Fibroblast of lung (primary cell): ENCODE data around the gene RWDD4. TPM values are rescaled to one million over a fixed set of nuclear protein-coding genes. Genes with fewer than 3 reads are reported as not detected.

Source experiments
- DNase-seq, 2 donors: peaks; one replicate each; pipeline versions ENCODE4 v3.0.0 to v3.0.0-alpha.2; 2010; ENCODE audit warnings: low read depth in 2 of 2
- H2AFZ ChIP-seq: 2 replicates; pipeline ENCODE4 v1.5.1; 2012; ENCODE audit warnings: low read length, control low read depth, inconsistent platforms
- H3K27ac ChIP-seq: 2 replicates; pipeline ENCODE4 v1.5.1; 2011; ENCODE audit warnings: low read length, control low read depth; ENCODE audit not compliant: insufficient read depth
- H3K27me3 ChIP-seq: 2 replicates; pipeline ENCODE4 v1.5.1; 2011; ENCODE audit warnings: mild to moderate bottlenecking, low read length; ENCODE audit not compliant: control insufficient read depth, insufficient read depth
- H3K36me3 ChIP-seq: 2 replicates; pipeline ENCODE4 v1.5.1; 2011; ENCODE audit warnings: low read length; ENCODE audit not compliant: control insufficient read depth, insufficient read depth
- H3K4me1 ChIP-seq: 2 replicates; pipeline ENCODE4 v1.5.1; 2011; ENCODE audit warnings: low read length; ENCODE audit not compliant: control insufficient read depth, insufficient read depth; ENCODE audit errors: extremely low read depth
- H3K4me2 ChIP-seq: 2 replicates; pipeline ENCODE4 v1.5.1; 2011; ENCODE audit warnings: low read length, control low read depth; ENCODE audit not compliant: insufficient read depth; ENCODE audit errors: extremely low read depth
- H3K4me3 ChIP-seq, 4 experiments: fragments of 200-600 bp in 1 of 4; sonication (generic) in 1 of 4; replicated peaks in 1 of 4; 2 replicates each; pipeline ENCODE4 v1.5.1; 2011 to 2016; ENCODE audit warnings: low read length in 4 of 4, low read depth in 3 of 4, mild to moderate bottlenecking in 3 of 4, control low read depth in 2 of 4, inconsistent platforms in 1 of 4, mixed read lengths in 1 of 4; ENCODE audit not compliant: insufficient read depth in 1 of 4; ENCODE audit errors: control extremely low read depth in 1 of 4
- H3K79me2 ChIP-seq: 2 replicates; pipeline ENCODE4 v1.5.1; 2012; ENCODE audit warnings: mild to moderate bottlenecking, low read length, inconsistent platforms; ENCODE audit not compliant: control insufficient read depth, insufficient read depth
- H3K9ac ChIP-seq: 2 replicates; pipeline ENCODE4 v1.5.1; 2011; ENCODE audit warnings: mild to moderate bottlenecking, low read length, control low read depth; ENCODE audit not compliant: insufficient read depth
- H3K9me3 ChIP-seq: 2 replicates; pipeline ENCODE4 v1.5.1; 2012; ENCODE audit warnings: low read depth, low read length; ENCODE audit not compliant: control insufficient read depth, insufficient read depth
- H4K20me1 ChIP-seq: 2 replicates; pipeline ENCODE4 v1.5.1; 2011; ENCODE audit warnings: low read length; ENCODE audit not compliant: control insufficient read depth, insufficient read depth; ENCODE audit errors: extremely low read depth
- EZH2 ChIP-seq: IDR thresholded peaks from 2 replicates; pipeline ENCODE4 v1.5.1; 2012; ENCODE audit warnings: low read length, control low read depth, mild to moderate bottlenecking; ENCODE audit errors: missing control alignments
- polyA plus RNA-seq, 2 donors: library from polyadenylated mRNA; depleted of rRNA in 1 of 2; stranded (reverse) in 1 of 2; unstranded in 1 of 2; fragments of >200 nt; gene quantifications; 2 replicates each; pipeline ENCODE4 v1.2.1, GENCODE V29; 2011 to 2012; ENCODE audit warnings: missing spikeins in 1 of 2
- total RNA-seq: library from RNA; depleted of rRNA; stranded (reverse); fragments of >200 nt; gene quantifications from 2 replicates; pipeline ENCODE4 v1.2.1, GENCODE V29; 2014
- TF ChIP-seq, protein P1 (sequence below), 2 donors: IDR thresholded peaks in 1 of 2; conservative IDR thresholded peaks in 1 of 2; 1 replicate in 1 of 2; 2 replicates in 1 of 2; pipeline ENCODE4 v1.5.1; 2011 to 2012; ENCODE audit warnings: low read length in 2 of 2, control low read depth in 1 of 2, inconsistent platforms in 1 of 2, low read depth in 1 of 2, mild to moderate bottlenecking in 1 of 2

The RWDD4 gene
- total and polyA plus RNA-seq, 2 donors (not counting 1 experiment from before 2014, with no cell fraction given), result 17.8 to 20.7 TPM

DNA sequence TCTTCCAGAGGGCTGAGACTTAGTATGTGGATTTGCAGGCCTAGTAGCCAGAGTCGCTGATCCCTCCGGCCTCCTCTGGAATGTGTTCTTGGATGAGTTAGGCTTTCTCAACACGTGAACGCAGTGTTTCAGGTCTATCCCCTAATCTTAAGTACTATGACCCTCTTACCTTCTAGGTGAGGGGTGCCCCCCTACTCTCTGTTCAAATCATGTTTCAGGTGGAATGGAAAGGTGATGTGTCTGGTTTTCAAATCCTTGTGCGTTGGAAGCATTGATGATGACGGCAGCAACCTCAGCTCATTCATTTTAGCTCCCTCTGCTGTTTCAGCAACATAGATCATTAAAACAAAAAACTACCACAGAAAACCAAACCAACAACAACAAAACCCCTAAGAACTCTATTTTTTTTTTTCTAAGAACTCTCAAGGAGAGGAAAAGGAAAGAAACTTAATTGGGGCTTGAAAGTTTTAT lies 56.4 kb downstream of the RWDD4 start:
- H3K27me3 ChIP-seq, result no peaks in the 10 kb centered on the region
- TF ChIP-seq, protein P1, sequence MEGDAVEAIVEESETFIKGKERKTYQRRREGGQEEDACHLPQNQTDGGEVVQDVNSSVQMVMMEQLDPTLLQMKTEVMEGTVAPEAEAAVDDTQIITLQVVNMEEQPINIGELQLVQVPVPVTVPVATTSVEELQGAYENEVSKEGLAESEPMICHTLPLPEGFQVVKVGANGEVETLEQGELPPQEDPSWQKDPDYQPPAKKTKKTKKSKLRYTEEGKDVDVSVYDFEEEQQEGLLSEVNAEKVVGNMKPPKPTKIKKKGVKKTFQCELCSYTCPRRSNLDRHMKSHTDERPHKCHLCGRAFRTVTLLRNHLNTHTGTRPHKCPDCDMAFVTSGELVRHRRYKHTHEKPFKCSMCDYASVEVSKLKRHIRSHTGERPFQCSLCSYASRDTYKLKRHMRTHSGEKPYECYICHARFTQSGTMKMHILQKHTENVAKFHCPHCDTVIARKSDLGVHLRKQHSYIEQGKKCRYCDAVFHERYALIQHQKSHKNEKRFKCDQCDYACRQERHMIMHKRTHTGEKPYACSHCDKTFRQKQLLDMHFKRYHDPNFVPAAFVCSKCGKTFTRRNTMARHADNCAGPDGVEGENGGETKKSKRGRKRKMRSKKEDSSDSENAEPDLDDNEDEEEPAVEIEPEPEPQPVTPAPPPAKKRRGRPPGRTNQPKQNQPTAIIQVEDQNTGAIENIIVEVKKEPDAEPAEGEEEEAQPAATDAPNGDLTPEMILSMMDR (conservative IDR thresholded peaks at IDR 0.05 in 1 of 2, IDR thresholded peaks at IDR 0.05 in 1 of 2; ENCODE audit: low read depth in 1 of 2, low read length in 2 of 2), result peak; percentile 38 to 47
- no peak for TF ChIP-seq EZH2
- H3K79me2 ChIP-seq, result no peaks in the 10 kb centered on the region
- H3K4me3 ChIP-seq, result no peak overlapping the region
- H3K36me3 ChIP-seq, result no peaks in the 10 kb centered on the region
- no peaks in the 10 kb centered on the region for H3K9me3 ChIP-seq
- peak; percentile 26 to 57 for DNase-seq
- H3K27ac ChIP-seq, result no peak overlapping the region
- no peaks in the 10 kb centered on the region for H3K4me1 ChIP-seq
- H3K4me2 ChIP-seq, result no peak overlapping the region
- H3K9ac ChIP-seq, result no peak overlapping the region
- H2AFZ ChIP-seq, result no peak overlapping the region
- H4K20me1 ChIP-seq, result no peaks in the 10 kb centered on the region

DNA sequence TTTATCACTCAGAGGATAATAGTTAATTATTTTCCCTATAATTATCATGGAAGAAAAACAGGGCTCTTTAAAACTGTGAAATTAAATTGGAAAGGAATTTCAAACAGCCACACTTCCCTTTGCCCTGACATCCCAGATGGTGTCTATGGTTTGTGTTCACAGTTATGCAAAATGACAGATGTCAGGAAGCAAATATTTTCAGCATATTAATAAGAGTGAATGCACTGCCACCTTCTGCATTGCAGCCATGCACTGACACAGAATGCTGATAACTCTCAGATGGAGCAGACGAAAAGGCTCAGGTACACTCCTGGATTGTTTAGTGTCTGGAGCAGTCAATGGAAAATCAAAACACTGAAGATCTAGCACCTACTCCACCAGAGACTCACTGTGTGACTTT lies 57.6 kb downstream of the RWDD4 start:
- H3K4me2 ChIP-seq, result no peak overlapping the region
- no peak overlapping the region for H3K9ac ChIP-seq
- no peak overlapping the region for H2AFZ ChIP-seq
- H3K4me3 ChIP-seq, result no peak overlapping the region
- H3K79me2 ChIP-seq, result no peaks in the 10 kb centered on the region
- TF ChIP-seq, protein P1 (conservative IDR thresholded peaks at IDR 0.05 in 1 of 2, IDR thresholded peaks at IDR 0.05 in 1 of 2; ENCODE audit: low read depth in 1 of 2, low read length in 2 of 2), result no peak
- no peak for TF ChIP-seq EZH2
- no peak for DNase-seq
- no peaks in the 10 kb centered on the region for H3K27me3 ChIP-seq
- H3K36me3 ChIP-seq, result no peaks in the 10 kb centered on the region
- no peaks in the 10 kb centered on the region for H3K4me1 ChIP-seq
- H4K20me1 ChIP-seq, result no peaks in the 10 kb centered on the region
- no peaks in the 10 kb centered on the region for H3K9me3 ChIP-seq
- H3K27ac ChIP-seq, result no peak overlapping the region

DNA sequence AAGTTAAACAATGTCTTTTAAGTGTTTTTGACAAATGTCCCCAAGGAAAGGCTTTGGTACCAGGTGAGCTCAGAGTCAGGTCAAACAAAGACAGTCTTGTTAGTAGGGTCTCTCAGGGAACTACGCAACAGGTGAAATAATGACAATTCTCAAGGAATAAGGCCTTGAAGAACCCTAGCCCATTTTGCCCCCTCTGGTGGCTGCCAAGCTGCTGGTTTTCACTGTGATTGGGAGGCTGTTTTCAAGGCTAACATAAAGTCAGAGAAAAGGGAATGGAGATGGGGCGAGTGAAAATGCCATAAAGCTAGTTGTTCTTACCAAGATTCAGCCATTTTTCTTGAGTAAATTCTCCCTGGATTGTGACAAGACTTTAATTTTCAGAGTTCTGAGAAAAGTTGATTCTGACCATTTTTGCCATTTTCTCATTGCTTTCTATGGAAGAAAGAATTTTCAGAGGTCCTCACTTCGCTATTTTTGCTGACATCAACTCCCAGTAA lies 58.7 kb downstream of the RWDD4 start:
- H3K27me3 ChIP-seq, result no peaks in the 10 kb centered on the region
- TF ChIP-seq, protein P1 (conservative IDR thresholded peaks at IDR 0.05 in 1 of 2, IDR thresholded peaks at IDR 0.05 in 1 of 2; ENCODE audit: low read depth in 1 of 2, low read length in 2 of 2), result peak; percentile 32 to 57
- TF ChIP-seq EZH2, result no peak
- peak in 1 of 2 donors; percentile 39 for DNase-seq

More for the DNA sequence above, 58.7 kb downstream of the RWDD4 start:
- Histone ChIP-seq H3K4me2 (no peak overlapping the region), H3K4me1 (no peaks in the 10 kb centered on the region), H4K20me1 (no peaks in the 10 kb centered on the region), H3K27ac (no peak overlapping the region), H3K36me3 (no peaks in the 10 kb centered on the region), H3K4me3 (no peak overlapping the region), H3K9me3 (no peaks in the 10 kb centered on the region), H3K9ac (no peak overlapping the region), H2AFZ (no peak overlapping the region), H3K79me2 (no peaks in the 10 kb centered on the region)
